NAMALWA (cell line): ENCODE data around the gene EEF1A2.
A peak's percentile ranks its signal among the peaks of the same experiment; 100 is the strongest.
"Not testable (repeated sequence)": the region's sequence is repeated elsewhere in the genome, so short reads cannot be mapped to it uniquely, and the experiment has no call there.

ENCODE experiments used
- DNase-seq: peaks from one replicate; pipeline ENCODE4 v3.0.0-alpha.2; 2015; ENCODE audit warnings: low spot score

The EEF1A2 gene

GRCh38 chr20:63520504-63520933, 21.6 kb upstream of the EEF1A2 start, which contains the start of gene PPDPF:
TSS of gene PPDPF (plus strand) at chr20:63520765. CDS start at chr20:63521309, 544 bp downstream.
- DNase-seq = peak; percentile 82

DNA sequence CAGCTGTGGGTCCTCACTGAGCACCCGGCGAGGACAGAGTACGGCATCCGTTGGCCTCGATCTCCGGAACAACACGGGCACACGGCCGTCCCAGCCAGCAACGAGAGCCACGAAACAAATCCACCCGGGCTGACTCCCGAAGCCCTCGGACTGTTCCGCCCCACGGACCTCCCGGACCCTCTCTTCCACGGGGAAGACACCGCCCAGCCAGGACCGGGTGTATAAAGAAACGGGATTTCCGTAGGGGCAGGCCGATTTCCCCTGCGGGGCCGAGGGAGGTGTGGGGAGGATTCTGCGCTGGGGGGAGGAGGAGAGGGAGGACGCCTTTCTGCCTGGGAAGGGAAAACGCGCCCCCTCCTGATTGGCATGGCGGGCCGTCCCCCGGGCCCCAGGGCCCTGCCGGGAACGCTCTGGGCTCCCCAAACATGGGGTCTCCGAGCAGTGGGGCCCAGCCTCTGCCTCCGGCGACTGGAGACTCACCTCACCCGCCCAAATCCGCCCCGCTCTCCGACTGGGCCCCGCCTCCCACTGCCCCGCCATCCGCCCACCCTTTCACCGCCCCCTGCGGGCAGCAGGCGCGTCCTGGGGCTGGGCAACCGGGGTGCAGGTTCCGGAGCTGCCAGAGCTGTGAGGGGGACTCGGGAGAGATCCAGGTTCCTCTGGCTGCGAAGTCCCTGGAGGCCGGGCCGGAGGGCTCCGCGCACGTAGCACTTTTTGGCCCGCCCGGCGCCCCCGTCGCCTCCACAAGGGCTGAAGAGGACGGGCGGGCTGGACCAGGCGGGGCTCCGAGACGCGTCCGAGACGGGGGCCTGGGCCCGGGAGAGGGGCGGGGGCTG, 21.0 kb upstream of the EEF1A2 start:
- DNase-seq = peak; percentile 65

DNA sequence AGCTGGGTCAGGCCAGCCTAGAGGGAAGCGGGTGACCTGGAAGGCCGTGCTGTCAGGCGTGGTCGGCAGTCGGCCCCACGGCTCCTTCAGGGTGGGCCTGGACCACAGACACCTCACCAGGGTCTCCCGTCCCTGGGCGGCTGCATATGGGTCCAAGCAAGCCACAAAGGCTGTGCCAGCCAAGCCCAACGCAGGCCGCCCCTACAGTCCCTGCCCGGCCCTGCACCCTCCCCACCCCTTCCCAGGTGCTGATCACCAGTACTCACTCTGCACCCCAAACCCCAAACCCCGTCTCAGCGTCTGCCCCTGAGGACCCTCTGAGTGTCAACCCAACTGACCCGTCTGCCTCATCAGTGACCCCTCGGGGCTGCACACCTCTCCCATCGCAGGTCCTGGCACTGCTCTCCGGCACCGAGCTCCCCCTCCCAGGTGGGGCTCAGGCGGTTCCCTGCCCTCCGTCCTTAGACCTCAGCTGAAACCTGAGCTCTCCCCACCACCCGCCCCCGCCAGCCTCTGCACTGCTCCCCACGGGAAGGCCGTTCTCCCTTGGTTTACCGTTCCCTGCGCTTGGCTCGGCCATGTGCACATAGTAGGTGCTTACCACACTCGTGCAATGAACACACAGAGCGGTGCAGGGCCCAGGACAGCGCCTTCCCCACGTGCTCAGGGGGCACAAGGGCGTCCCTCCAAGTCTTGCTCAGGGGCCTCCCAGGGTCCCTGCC, 20.2 kb upstream of the EEF1A2 start:
- no peak for DNase-seq

- DNase-seq = no peak
Measured at GRCh38 chr20:63518351-63518861, 19.5 kb upstream of the EEF1A2 start.

- no peak for DNase-seq
Measured at GRCh38 chr20:63517376-63518309, 18.8 kb upstream of the EEF1A2 start.

DNA sequence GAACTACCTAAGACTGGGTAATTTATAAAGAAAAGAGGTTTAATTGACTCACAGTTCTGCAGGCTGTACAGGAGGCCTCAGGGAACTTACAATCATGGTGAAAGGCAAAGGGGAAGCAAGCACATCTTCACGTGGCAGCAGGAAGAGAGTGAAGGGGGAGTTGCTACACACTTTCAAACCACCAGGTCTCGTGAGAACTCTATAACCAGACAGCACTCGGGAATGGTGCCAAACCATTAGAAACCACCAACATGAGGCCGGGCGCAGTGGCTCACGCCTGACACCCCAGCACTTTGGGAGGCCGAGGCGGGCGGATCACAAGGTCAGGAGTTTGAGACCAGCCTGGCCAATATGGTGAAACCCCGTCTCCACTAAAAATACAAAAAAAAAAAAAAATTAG, 15.6 kb upstream of the EEF1A2 start:
- DNase-seq = not testable (repeated sequence)

DNA sequence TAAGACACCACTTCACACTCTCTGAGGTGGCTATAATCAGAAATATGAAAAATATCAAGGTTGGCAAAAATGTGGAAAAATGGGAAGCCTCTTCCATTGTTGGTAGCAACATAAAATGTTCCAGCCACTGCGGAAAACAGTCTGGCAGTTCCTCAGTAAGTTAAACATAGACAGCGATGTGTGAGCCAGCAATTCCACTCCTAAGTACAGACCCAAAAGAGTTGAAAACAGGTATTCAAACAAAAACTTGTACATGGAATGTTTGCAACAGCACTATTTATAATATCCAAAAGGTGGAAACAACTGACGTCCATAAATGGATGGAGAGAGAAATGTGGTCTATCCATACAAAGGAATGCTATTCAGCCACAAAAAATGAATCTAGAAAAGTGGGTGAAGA, 14.3 kb upstream of the EEF1A2 start:
- DNase-seq = no peak

DNA sequence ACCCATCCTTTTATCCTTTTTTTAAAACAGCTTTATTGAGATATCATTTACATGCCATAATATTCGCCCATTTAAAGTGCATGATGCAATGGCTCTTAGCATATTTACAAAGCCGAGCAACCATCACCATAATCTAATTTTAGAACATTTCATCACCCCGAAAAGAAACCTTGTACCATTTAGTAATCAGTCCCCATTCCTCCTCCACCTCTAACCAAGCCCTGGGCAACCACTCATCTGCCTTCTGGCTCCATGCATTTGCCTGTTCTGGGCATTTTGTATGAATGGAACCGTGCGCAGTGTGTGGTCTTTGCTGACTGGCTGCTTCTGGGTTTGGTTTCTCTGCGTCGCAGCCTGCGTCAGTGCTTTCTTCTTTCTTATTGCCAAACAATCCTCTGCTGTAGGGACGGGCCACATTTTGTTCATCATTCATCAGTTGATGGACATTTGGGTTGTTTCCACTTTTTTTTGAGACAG, 10.2 kb upstream of the EEF1A2 start:
- no peak for DNase-seq

DNA sequence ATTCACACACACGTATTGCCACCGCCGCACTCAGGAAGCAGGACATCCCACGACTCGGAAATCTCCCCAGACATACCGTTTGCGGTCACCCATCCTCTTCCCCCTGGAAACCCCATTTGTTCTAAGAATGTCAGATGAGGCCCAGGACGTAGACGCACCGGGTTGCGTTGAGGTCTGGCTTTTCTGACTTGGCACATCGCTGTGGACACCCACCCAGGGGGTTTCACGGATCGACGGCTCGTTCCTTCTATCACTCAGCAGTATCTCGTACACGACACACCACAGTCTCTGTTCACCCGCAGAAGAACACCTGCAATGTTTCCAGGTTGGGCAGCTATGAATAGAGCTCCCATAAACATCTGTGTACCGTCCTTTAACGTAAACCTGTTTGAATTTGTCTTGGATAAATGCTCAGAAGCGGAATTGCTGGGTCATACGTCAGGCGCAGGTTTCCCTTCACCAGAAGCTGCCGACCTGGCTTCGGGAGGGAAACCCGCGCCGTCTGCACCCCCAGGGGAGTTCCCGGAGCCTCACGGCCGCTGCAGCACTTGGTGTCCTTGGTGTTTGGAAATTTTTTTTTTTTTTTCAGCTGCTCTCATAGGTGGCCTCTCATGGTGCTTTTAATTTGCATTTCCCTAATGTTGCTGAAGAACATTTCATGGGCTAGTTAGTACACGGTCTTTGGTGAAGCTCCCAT, 9.3 kb upstream of the EEF1A2 start:
- DNase-seq = no peak

- DNase-seq = no peak
Measured at GRCh38 chr20:63507083-63507743, 8.3 kb upstream of the EEF1A2 start.

- DNase-seq = no peak
Measured at GRCh38 chr20:63505723-63506122, 6.8 kb upstream of the EEF1A2 start.

- DNase-seq = no peak
Measured at GRCh38 chr20:63505281-63505680, 6.4 kb upstream of the EEF1A2 start.

DNA sequence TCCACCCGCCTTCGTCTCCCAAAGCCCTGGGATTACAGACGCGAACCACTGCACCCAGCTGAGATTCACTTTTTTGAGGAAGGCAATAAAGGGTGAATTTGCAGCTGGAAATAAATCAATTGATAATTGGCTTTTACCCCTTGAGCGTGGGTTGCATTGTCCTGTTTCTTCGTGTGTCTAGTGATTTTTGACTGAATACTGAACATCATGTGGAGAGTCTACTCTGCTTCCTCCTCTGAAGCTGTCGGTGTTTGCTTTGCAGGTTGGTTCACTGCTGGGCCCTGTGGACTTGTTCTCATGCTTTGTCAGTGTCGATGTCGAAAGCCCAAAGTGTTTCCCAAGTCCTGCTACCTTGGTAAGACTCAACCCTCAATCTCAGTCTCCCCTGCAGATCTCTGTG, 5.8 kb upstream of the EEF1A2 start:
- DNase-seq = no peak

- no peak for DNase-seq
Measured at GRCh38 chr20:63503524-63503923, 4.6 kb upstream of the EEF1A2 start.

- no peak for DNase-seq
Measured at GRCh38 chr20:63502671-63503172, 3.8 kb upstream of the EEF1A2 start.

DNA sequence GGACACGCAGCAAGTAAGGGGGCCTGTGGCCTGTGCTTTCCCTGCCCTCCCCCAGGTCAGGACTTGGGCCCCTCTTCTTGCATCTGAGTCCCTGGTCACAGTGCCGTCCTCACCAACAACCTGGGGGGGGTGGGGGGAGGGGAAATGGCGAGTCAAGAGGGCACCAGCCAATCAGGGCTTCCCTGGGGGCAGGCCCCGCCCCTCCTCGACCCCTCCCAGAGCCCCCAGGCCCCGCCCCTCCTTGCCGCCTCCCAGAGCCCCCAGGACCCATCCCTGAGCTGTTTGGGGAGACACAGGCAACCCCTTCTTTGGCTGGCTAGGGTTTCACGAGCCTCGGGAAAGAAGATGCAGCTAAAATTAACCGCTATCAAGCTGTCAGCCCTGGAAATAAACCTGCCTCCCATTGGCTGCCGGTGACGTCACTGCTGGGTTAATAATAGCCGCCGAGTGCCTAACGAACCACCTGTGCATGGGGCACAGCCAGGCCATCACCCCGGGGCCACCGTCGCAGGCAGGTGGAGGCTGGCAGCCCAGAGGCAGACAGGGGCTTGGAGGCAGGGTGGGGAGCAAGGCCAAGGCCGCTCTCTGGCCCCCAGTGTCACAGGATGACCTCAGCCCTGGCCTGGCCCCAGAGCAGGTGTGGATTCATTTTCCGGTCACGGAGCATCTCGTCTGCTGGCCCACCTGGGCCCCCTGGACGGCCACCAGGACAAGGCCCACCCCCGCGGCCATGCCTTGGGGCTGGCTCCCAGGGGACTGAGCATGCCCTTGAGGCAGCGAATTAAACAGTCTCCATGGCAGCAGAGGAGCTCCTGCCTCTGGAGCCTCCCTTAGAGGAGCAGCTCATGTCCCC, 3.2 kb upstream of the EEF1A2 start:
- peak; percentile 88 for DNase-seq

- DNase-seq = peak; percentile 52
Measured at GRCh38 chr20:63500902-63501817, 2.3 kb upstream of the EEF1A2 start.

DNA sequence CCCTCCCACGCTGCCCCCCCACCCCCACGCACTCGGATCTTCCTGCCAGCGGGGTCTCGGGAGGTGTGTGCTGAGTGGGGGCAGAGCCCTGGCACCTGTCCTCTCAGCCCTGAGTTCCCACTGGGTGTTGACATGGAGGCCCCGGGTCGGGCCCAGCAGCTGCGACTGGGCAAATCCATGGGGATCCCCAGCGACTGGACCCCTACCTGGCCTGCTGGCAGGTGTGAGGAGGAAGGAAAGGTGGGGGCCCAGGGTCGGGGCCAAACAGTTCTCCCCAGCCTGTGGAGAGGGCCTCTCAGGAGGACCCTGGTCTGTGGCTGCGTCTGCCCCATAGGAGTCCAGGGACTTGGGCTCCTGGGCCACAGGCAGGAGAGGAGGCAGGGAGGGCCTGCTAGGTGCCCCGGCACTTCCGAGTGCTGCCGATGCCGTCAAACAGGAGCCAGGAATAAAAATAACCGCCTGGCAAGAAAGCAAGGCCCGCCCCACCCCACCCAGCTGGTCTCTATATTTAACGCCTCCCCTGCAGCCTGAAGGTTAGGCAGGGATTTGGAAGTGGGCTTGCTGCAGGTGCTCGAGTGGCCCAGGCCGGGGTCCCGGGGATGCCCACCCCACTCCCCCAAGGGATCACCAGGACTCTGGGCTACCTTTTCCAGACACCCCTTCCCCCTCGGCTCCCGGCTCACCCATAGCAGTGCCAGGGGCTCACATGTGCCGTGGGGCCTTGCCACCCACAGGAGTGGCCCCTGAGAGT, 1.4 kb upstream of the EEF1A2 start:
- DNase-seq = no peak
